Neural progenitor cell (in vitro differentiated cells): ENCODE data around the gene TLL2.

Experiments
- EZH2 ChIP-seq: fragments of 200-600 bp; sonication (generic); IDR thresholded peaks from 2 replicates; pipeline ENCODE4 v1.6.1; 2017; ENCODE audit warnings: antibody characterized with exemption, mild to moderate bottlenecking, moderate library complexity
- TF ChIP-seq, protein P1 (sequence below): fragments of 200-600 bp; sonication (generic); IDR thresholded peaks from 2 replicates; pipeline ENCODE4 v1.5.1; 2017; ENCODE audit warnings: antibody characterized with exemption, mild to moderate bottlenecking

DNA sequence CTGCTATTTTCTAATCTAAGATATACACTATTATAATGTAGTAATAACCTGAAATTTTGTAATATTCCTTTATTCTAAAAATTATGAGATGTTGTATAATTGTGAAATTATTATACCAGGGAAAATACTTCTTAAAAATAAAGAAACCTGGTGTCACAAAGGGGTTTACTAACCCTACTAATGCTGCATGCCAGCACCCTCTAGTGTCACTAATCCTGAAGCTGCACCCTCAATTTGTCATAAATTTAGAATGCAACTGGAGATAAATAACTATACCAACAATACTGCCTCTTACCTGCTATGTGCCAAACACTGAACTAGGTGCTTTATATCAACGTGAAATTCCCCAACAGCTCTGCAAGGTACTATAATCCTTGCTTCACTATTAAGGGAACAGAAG, 42.3 kb upstream of the TLL2 start:
- TF ChIP-seq, protein P1, sequence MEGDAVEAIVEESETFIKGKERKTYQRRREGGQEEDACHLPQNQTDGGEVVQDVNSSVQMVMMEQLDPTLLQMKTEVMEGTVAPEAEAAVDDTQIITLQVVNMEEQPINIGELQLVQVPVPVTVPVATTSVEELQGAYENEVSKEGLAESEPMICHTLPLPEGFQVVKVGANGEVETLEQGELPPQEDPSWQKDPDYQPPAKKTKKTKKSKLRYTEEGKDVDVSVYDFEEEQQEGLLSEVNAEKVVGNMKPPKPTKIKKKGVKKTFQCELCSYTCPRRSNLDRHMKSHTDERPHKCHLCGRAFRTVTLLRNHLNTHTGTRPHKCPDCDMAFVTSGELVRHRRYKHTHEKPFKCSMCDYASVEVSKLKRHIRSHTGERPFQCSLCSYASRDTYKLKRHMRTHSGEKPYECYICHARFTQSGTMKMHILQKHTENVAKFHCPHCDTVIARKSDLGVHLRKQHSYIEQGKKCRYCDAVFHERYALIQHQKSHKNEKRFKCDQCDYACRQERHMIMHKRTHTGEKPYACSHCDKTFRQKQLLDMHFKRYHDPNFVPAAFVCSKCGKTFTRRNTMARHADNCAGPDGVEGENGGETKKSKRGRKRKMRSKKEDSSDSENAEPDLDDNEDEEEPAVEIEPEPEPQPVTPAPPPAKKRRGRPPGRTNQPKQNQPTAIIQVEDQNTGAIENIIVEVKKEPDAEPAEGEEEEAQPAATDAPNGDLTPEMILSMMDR: peak; percentile 72
- TF ChIP-seq EZH2: no peak
